Measurements from ENCODE around the gene CD46. TPM values are rescaled to one million over a fixed set of nuclear protein-coding genes. Genes with fewer than 3 reads are reported as not detected.
A peak's percentile ranks its signal among the peaks of the same experiment; 100 is the strongest.
"Not testable (repeated sequence)": the region's sequence is repeated elsewhere in the genome, so short reads cannot be mapped to it uniquely, and the experiment has no call there.

CD46 gene
- 95.7 TPM for total RNA-seq
- long read RNA-seq, transcript CD46-203 (12 exons, 3,233 nt), result minor isoform, 8 of 76 reads
- long read RNA-seq, transcript CD46-204 (11 exons, 3,188 nt), result major isoform, 37 of 76 reads
- long read RNA-seq, transcript CD46-207 (12 exons, 3,281 nt), result minor isoform, 18 of 76 reads
- long read RNA-seq, partial matches to known transcripts, result 4 of 76 reads
- long read RNA-seq, other reads (novel, unspliced or antisense), result 6 of 76 reads

GRCh38 chr1:207751790-207752455, at the start of gene CD46:
Gene CD46 (plus strand): TSS chr1:207752054. CDS start chr1:207752213, 159 bp downstream.
- ATAC-seq, result peak; percentile 100
- intact Hi-C loops (cut with DNase I), result loop anchor here (5.0 kb wide), 1 partner anchor 45 kb away; no protein-coding TSS in a partner anchor

GRCh38 chr1:207702317-207702716, 49.5 kb upstream of the CD46 start:
- intact Hi-C loops (cut with DNase I), result no loop called here
- ATAC-seq, result no peak
- DNase-seq (ENCODE audit: missing footprints), result no peak

More at GRCh38 chr1:207751790-207752455, at the start of gene CD46:
- peak; percentile 98 for DNase-seq (ENCODE audit: missing footprints)

- DNase-seq (ENCODE audit: missing footprints), result no peak
- no peak for ATAC-seq
- intact Hi-C loops (cut with DNase I), result no loop called here
Observed at GRCh38 chr1:207703712-207704111, 48.1 kb upstream of the CD46 start.

GRCh38 chr1:207708004-207708403, 43.9 kb upstream of the CD46 start:
- ATAC-seq; intact Hi-C loops (cut with DNase I); DNase-seq (ENCODE audit: missing footprints): not testable (repeated sequence)

- no peak for ATAC-seq
Observed at GRCh38 chr1:207711285-207711684, 40.6 kb upstream of the CD46 start.

GRCh38 chr1:207712701-207713100, 39.2 kb upstream of the CD46 start:
- ATAC-seq; intact Hi-C loops (cut with DNase I); DNase-seq (ENCODE audit: missing footprints): not testable (repeated sequence)

More at GRCh38 chr1:207711285-207711684, 40.6 kb upstream of the CD46 start:
- no peak for DNase-seq (ENCODE audit: missing footprints)
- intact Hi-C loops (cut with DNase I), result no loop called here

GRCh38 chr1:207713529-207713928, 38.3 kb upstream of the CD46 start:
- intact Hi-C loops (cut with DNase I), result no loop called here
- DNase-seq (ENCODE audit: missing footprints), result no peak
- ATAC-seq, result no peak

GRCh38 chr1:207719234-207719633, 32.6 kb upstream of the CD46 start:
- intact Hi-C loops (cut with DNase I), result no loop called here
- ATAC-seq, result no peak
- DNase-seq (ENCODE audit: missing footprints), result no peak

GRCh38 chr1:207728200-207728858, 23.5 kb upstream of the CD46 start:
- ATAC-seq; DNase-seq (ENCODE audit: missing footprints); intact Hi-C loops (cut with DNase I): not testable (repeated sequence)

- DNase-seq (ENCODE audit: missing footprints); ATAC-seq; intact Hi-C loops (cut with DNase I): not testable (repeated sequence)
Observed at GRCh38 chr1:207737503-207738157, 14.2 kb upstream of the CD46 start.

GRCh38 chr1:207738158-207738659, 13.6 kb upstream of the CD46 start:
- DNase-seq (ENCODE audit: missing footprints); ATAC-seq; intact Hi-C loops (cut with DNase I): not testable (repeated sequence)

GRCh38 chr1:207740207-207740606, 11.6 kb upstream of the CD46 start:
- ATAC-seq, result no peak
- intact Hi-C loops (cut with DNase I), result no loop called here
- no peak for DNase-seq (ENCODE audit: missing footprints)

- no peak for ATAC-seq
Observed at GRCh38 chr1:207742850-207743555, 8.9 kb upstream of the CD46 start.

GRCh38 chr1:207744000-207744534, 7.8 kb upstream of the CD46 start:
- ATAC-seq, result no peak
- no peak for DNase-seq (ENCODE audit: missing footprints)
- intact Hi-C loops (cut with DNase I), result no loop called here

More at GRCh38 chr1:207742850-207743555, 8.9 kb upstream of the CD46 start:
- intact Hi-C loops (cut with DNase I), result no loop called here
- no peak for DNase-seq (ENCODE audit: missing footprints)

- no peak for DNase-seq (ENCODE audit: missing footprints)
- intact Hi-C loops (cut with DNase I), result no loop called here
- no peak for ATAC-seq
Observed at GRCh38 chr1:207745285-207745684, 6.6 kb upstream of the CD46 start.

- ATAC-seq, result no peak
- intact Hi-C loops (cut with DNase I), result no loop called here
- no peak for DNase-seq (ENCODE audit: missing footprints)
Observed at GRCh38 chr1:207745839-207746767, 5.8 kb upstream of the CD46 start.
